Measurements from ENCODE around the gene RASGEF1C.

The RASGEF1C gene

DNA sequence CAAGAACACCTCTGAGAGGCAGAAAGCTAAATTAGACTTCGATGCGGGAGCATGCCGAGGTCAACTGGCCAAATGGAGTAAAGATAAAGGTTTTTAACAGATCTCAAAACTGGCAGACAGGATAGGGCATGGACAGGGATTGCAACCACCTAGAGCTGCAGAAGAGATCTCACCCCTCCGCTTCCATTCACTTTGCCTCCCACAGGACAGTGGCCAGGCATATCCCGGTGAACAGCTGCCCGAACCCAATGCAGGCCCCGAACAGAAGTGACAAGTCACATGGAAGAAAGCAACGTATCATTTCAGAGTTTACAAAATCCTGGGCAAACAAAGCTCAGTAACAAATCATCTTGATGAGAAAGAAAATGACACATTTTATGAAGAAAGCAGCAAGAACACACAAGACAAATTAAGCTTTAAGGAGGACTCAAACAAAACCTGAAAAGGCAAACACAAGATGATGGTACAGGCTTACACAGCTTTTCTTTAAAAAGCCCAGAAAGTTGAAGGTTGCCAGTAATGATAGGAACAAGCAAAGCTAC, 155.9 kb downstream of the RASGEF1C start:
- Histone ChIP-seq H3K36me3 (ENCODE audit: control insufficient read depth, insufficient read depth, low read length) (no peaks in the 10 kb centered on the region), H3K27me3 (ENCODE audit: control insufficient read depth, insufficient read depth, low read length) (no peaks in the 10 kb centered on the region; the same call in 1 of the 2 replicates), H3K9me3 (ENCODE audit: control insufficient read depth, insufficient read depth, low read length) (no peaks in the 10 kb centered on the region), H3K27ac (ENCODE audit: low read length) (no peak overlapping the region), H3K4me1 (ENCODE audit: control insufficient read depth, insufficient read depth, low read length) (peaks cover 4% of the 10 kb centered on the region; the same call in 1 of the 2 replicates), H3K4me3 (ENCODE audit: low read length) (no peak overlapping the region)
- WGBS (ENCODE audit: insufficient coverage, insufficient read length), result no CpG with 5 or more reads among the region's 8 CpGs
- DNase-seq (ENCODE audit: low read depth, low spot score), result no peak

DNA sequence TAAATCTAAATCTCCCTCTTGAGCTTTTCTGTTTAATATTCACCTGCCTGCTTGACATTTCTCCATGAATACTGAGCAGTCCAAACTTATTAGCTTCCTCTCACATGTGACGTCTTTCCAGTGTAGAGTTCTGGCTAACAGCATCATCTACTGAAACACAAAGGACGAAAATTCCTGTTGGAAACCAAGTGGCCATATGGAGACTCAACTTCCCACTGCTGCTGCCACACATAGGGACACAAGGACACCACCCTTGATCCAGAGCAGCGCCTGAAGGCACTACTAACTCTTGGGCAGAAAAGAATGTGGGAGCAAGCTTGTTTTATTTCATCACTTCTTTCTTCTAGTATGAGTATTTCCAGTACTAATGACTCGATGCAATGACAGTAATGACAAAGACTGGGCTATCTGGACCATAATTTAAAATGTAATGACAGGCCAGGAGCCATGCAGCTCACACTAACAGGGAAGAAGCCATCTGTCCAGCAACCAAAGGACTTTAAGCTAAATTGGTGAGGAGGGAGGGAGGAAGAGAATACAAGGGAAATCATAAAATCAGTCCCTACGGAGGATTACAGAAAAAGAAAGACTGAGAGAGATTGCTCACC, 156.7 kb downstream of the RASGEF1C start:
- WGBS (ENCODE audit: insufficient coverage, insufficient read length), result no CpG with 5 or more reads among the region's 5 CpGs
- H3K27ac ChIP-seq (ENCODE audit: low read length), result no peak overlapping the region
- H3K36me3 ChIP-seq (ENCODE audit: control insufficient read depth, insufficient read depth, low read length), result no peaks in the 10 kb centered on the region
- peaks cover 2% of the 10 kb centered on the region; the same call in 1 of the 2 replicates for H3K4me1 ChIP-seq (ENCODE audit: control insufficient read depth, insufficient read depth, low read length)
- no peaks in the 10 kb centered on the region for H3K9me3 ChIP-seq (ENCODE audit: control insufficient read depth, insufficient read depth, low read length)
- no peak overlapping the region for H3K4me3 ChIP-seq (ENCODE audit: low read length)
- no peaks in the 10 kb centered on the region for H3K27me3 ChIP-seq (ENCODE audit: control insufficient read depth, insufficient read depth, low read length)
- DNase-seq (ENCODE audit: low read depth, low spot score), result no peak

All from iPS DF 6.9 (cell line).